Neural progenitor cell (in vitro differentiated cells): ENCODE results near the gene PLK2.

Experiments used
- EZH2phosphoT487 ChIP-seq: fragments of 200-600 bp; sonication (generic); IDR thresholded peaks from 2 replicates; pipeline ENCODE4 v1.6.1; 2017; ENCODE audit warnings: antibody characterized with exemption
- TF ChIP-seq, protein P1 (sequence below): fragments of 200-600 bp; sonication (generic); IDR thresholded peaks from 2 replicates; pipeline ENCODE4 v1.5.1; 2017; ENCODE audit warnings: antibody characterized with exemption, mild to moderate bottlenecking

DNA sequence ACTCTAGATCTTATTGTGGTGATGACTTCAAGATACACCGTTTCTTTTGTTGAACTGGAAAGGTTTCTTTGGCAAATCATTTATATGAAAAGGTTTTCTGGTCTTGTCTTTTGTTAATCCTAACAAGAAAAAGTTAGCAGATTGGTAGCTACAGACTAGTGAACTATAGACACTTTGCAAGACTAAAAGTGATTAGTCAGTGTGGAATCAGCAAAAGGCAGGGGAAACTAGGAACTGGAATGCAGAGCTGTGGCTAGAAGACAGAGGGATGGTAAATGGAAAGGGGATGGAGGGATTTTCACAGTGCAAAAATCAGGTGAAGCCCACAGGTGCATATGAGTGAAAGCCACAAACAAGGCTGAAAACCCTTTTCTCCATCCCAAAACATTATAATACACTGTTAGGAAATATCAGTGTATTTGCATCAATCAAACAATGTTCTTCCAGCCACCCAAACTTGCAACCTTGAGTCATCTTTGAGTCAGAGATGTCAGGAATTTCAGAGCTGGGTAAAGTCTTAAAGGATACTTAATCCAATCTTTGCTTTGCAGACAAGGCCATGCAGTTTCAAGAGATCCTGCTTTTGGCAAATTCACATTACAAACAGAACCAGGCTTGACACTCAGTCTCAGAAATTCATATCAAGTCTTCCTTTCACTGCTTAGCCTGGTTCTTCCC is 52.7 kb downstream of the PLK2 start:
- TF ChIP-seq EZH2phosphoT487: no peak
- TF ChIP-seq, protein P1, sequence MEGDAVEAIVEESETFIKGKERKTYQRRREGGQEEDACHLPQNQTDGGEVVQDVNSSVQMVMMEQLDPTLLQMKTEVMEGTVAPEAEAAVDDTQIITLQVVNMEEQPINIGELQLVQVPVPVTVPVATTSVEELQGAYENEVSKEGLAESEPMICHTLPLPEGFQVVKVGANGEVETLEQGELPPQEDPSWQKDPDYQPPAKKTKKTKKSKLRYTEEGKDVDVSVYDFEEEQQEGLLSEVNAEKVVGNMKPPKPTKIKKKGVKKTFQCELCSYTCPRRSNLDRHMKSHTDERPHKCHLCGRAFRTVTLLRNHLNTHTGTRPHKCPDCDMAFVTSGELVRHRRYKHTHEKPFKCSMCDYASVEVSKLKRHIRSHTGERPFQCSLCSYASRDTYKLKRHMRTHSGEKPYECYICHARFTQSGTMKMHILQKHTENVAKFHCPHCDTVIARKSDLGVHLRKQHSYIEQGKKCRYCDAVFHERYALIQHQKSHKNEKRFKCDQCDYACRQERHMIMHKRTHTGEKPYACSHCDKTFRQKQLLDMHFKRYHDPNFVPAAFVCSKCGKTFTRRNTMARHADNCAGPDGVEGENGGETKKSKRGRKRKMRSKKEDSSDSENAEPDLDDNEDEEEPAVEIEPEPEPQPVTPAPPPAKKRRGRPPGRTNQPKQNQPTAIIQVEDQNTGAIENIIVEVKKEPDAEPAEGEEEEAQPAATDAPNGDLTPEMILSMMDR: no peak
